Measurements from ENCODE around the gene TMOD4.
A peak's percentile ranks its signal among the peaks of the same experiment; 100 is the strongest.
"Not testable (repeated sequence)": the region's sequence is repeated elsewhere in the genome, so short reads cannot be mapped to it uniquely, and the experiment has no call there.

The TMOD4 gene

DNA sequence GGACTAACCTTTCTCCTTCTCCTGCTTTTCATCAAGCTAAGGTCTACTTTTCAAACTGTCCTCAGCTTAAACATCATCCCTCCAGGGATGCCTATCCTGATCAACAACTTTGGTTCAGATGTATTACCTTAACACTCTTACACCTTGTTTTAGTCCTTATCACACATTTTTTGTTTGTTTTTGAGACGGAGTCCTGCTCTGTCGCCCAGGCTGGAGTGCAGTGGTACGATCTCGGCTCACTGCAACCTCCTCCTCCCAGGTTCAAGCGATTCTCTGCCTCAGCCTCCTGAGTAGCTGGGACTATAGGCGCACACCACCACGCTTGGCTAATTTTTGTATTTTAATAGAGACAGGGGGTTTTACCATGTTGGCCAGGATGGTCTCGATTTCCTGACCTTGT is 12.9 kb upstream of the TMOD4 start:
- no CpG with 5 or more reads among the region's 8 CpGs for WGBS, 2 donors (ENCODE audit: extremely low coverage in 2 of 2, insufficient read length in 2 of 2, insufficient replicate concordance in 1 of 2)
- H3K36me3 ChIP-seq (replicated peaks in 1 of 2; ENCODE audit: control insufficient read depth in 2 of 2, insufficient read depth in 2 of 2, low read length in 2 of 2): peaks cover 12 to 35% of the 10 kb centered on the region in 2 donors
- H3K4me1 ChIP-seq (ENCODE audit: control insufficient read depth in 2 of 2, insufficient read depth in 1 of 2, low read depth in 1 of 2, low read length in 2 of 2); H3K79me1 ChIP-seq (ENCODE audit: low read depth, low read length); H2BK15ac ChIP-seq (ENCODE audit: low read length); H2AK5ac ChIP-seq (ENCODE audit: low read depth, low read length); H3K9me3 ChIP-seq (replicated peaks in 1 of 2; ENCODE audit: control insufficient read depth in 2 of 2, insufficient read depth in 1 of 2, low read depth in 1 of 2, low read length in 2 of 2); H3K4ac ChIP-seq (ENCODE audit: low read length); H2BK12ac ChIP-seq (ENCODE audit: low read length); H3K14ac ChIP-seq (ENCODE audit: low read length); H3K23ac ChIP-seq (ENCODE audit: low read depth, low read length, poor library complexity); H3K27ac ChIP-seq (replicated peaks; ENCODE audit: low read length); H2AFZ ChIP-seq (ENCODE audit: low read length); H4K91ac ChIP-seq (ENCODE audit: low read depth, low read length, poor library complexity); H4K8ac ChIP-seq (ENCODE audit: low read depth, low read length); H3K27me3 ChIP-seq (ENCODE audit: control insufficient read depth in 3 of 3, insufficient read depth in 3 of 3, low read depth in 1 of 3, low read length in 3 of 3); H3K9ac ChIP-seq (ENCODE audit: low read depth, low read length, poor library complexity); H2BK120ac ChIP-seq (ENCODE audit: low read depth, low read length); H3K18ac ChIP-seq (ENCODE audit: low read length); DNase-seq (ENCODE audit: low spot score); H2BK5ac ChIP-seq (ENCODE audit: low read length): not testable (repeated sequence)
- H3K4me3 ChIP-seq (ENCODE audit: low read length in 2 of 2): peak overlapping the region in 1 of 2 donors; percentile 77
- H3K4me2 ChIP-seq (ENCODE audit: insufficient read depth, low read length, poor library complexity, severe bottlenecking): peak overlapping the region; percentile 41

DNA sequence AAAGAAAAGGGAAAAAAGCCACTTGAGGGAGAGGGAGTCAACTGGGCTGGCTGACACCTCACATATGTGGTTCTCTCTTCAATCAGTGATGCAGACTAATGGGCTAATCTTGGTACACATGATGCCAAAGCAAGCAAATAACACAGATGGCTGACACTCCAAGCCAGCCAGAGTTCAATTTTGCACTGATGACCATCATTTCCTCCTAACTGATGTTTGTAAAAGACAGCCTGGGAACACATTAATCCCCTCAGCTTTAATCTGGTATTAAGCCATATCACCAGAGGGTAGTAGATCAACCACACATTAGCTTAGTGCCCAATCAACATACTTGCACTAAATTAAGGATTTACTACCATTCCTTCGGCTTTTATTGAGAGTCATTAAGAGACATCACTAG is 11.4 kb upstream of the TMOD4 start:
- H3K4me3 ChIP-seq (ENCODE audit: low read length in 2 of 2): no peak overlapping the region
- H3K9ac ChIP-seq (ENCODE audit: low read depth, low read length, poor library complexity): no peak overlapping the region
- no peak overlapping the region for H2AK5ac ChIP-seq (ENCODE audit: low read depth, low read length)
- no peak overlapping the region for H3K4me2 ChIP-seq (ENCODE audit: insufficient read depth, low read length, poor library complexity, severe bottlenecking)
- no CpG with 5 or more reads among the region's 1 CpG for WGBS, 2 donors (ENCODE audit: extremely low coverage in 2 of 2, insufficient read length in 2 of 2, insufficient replicate concordance in 1 of 2)
- no peak overlapping the region for H3K4ac ChIP-seq (ENCODE audit: low read length)
- H3K36me3 ChIP-seq (replicated peaks in 1 of 2; ENCODE audit: control insufficient read depth in 2 of 2, insufficient read depth in 2 of 2, low read length in 2 of 2): peaks cover 16 to 48% of the 10 kb centered on the region in 2 donors
- no peaks in the 10 kb centered on the region for H3K79me1 ChIP-seq (ENCODE audit: low read depth, low read length)
- no peak overlapping the region for H3K18ac ChIP-seq (ENCODE audit: low read length)
- peaks cover 0 to 5% of the 10 kb centered on the region in 2 donors for H3K4me1 ChIP-seq (ENCODE audit: control insufficient read depth in 2 of 2, insufficient read depth in 1 of 2, low read depth in 1 of 2, low read length in 2 of 2)
- H2BK15ac ChIP-seq (ENCODE audit: low read length): no peak overlapping the region
- no peak overlapping the region for H2BK5ac ChIP-seq (ENCODE audit: low read length)
- H2AFZ ChIP-seq (ENCODE audit: low read length): no peak overlapping the region
- H3K27me3 ChIP-seq (ENCODE audit: control insufficient read depth in 3 of 3, insufficient read depth in 3 of 3, low read depth in 1 of 3, low read length in 3 of 3): no peaks in the 10 kb centered on the region
- DNase-seq (ENCODE audit: low spot score): no peak
- no peak overlapping the region for H3K23ac ChIP-seq (ENCODE audit: low read depth, low read length, poor library complexity)
- H2BK12ac ChIP-seq (ENCODE audit: low read length): no peak overlapping the region
- H4K8ac ChIP-seq (ENCODE audit: low read depth, low read length): no peak overlapping the region
- no peak overlapping the region for H3K14ac ChIP-seq (ENCODE audit: low read length)
- no peaks in the 10 kb centered on the region for H3K9me3 ChIP-seq (replicated peaks in 1 of 2; ENCODE audit: control insufficient read depth in 2 of 2, insufficient read depth in 1 of 2, low read depth in 1 of 2, low read length in 2 of 2)
- no peak overlapping the region for H3K27ac ChIP-seq (replicated peaks; ENCODE audit: low read length)
- no peak overlapping the region for H4K91ac ChIP-seq (ENCODE audit: low read depth, low read length, poor library complexity)
- no peak overlapping the region for H2BK120ac ChIP-seq (ENCODE audit: low read depth, low read length)

DNA sequence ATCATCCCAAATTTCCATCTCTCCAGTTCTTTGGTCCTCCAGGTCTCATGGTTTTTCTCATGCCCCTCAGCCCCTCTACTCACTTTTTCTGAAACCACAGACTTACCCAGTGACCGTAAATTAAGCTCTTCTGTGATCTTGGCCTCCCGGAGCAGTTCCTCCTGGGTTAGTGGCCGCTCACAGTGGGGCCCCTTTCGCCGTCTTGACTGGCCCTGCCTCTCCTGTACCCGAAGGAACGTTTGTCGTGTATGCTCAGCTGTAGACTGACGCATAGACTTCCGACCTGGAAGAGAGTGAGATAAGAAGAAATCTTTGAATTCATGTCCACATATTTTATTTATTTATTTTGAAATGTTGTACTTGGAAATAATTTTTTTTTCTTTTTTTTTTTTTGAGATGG is 8.4 kb upstream of the TMOD4 start:
- Histone ChIP-seq H2BK12ac (ENCODE audit: low read length) (no peak overlapping the region), H2BK5ac (ENCODE audit: low read length) (no peak overlapping the region), H4K8ac (ENCODE audit: low read depth, low read length) (no peak overlapping the region), H3K27me3 (ENCODE audit: control insufficient read depth in 3 of 3, insufficient read depth in 3 of 3, low read depth in 1 of 3, low read length in 3 of 3) (no peaks in the 10 kb centered on the region), H2BK120ac (ENCODE audit: low read depth, low read length) (no peak overlapping the region), H3K18ac (ENCODE audit: low read length) (no peak overlapping the region), H3K4ac (ENCODE audit: low read length) (no peak overlapping the region), H3K14ac (ENCODE audit: low read length) (no peak overlapping the region), H3K4me1 (ENCODE audit: control insufficient read depth in 2 of 2, insufficient read depth in 1 of 2, low read depth in 1 of 2, low read length in 2 of 2) (peaks cover 0 to 5% of the 10 kb centered on the region in 2 donors), H3K27ac (replicated peaks; ENCODE audit: low read length) (no peak overlapping the region), H4K91ac (ENCODE audit: low read depth, low read length, poor library complexity) (no peak overlapping the region), H3K23ac (ENCODE audit: low read depth, low read length, poor library complexity) (no peak overlapping the region), H2AFZ (ENCODE audit: low read length) (no peak overlapping the region), H3K79me1 (ENCODE audit: low read depth, low read length) (no peaks in the 10 kb centered on the region), H3K4me2 (ENCODE audit: insufficient read depth, low read length, poor library complexity, severe bottlenecking) (no peak overlapping the region), H3K9me3 (replicated peaks in 1 of 2; ENCODE audit: control insufficient read depth in 2 of 2, insufficient read depth in 1 of 2, low read depth in 1 of 2, low read length in 2 of 2) (no peaks in the 10 kb centered on the region), H2BK15ac (ENCODE audit: low read length) (no peak overlapping the region), H2AK5ac (ENCODE audit: low read depth, low read length) (no peak overlapping the region), H3K9ac (ENCODE audit: low read depth, low read length, poor library complexity) (no peak overlapping the region), H3K4me3 (ENCODE audit: low read length in 2 of 2) (no peak overlapping the region), H3K36me3 (replicated peaks in 1 of 2; ENCODE audit: control insufficient read depth in 2 of 2, insufficient read depth in 2 of 2, low read length in 2 of 2) (peaks cover 27 to 76% of the 10 kb centered on the region in 2 donors)
- DNase-seq (ENCODE audit: low spot score): no peak
- no CpG with 5 or more reads among the region's 10 CpGs for WGBS, 2 donors (ENCODE audit: extremely low coverage in 2 of 2, insufficient read length in 2 of 2, insufficient replicate concordance in 1 of 2)

DNA sequence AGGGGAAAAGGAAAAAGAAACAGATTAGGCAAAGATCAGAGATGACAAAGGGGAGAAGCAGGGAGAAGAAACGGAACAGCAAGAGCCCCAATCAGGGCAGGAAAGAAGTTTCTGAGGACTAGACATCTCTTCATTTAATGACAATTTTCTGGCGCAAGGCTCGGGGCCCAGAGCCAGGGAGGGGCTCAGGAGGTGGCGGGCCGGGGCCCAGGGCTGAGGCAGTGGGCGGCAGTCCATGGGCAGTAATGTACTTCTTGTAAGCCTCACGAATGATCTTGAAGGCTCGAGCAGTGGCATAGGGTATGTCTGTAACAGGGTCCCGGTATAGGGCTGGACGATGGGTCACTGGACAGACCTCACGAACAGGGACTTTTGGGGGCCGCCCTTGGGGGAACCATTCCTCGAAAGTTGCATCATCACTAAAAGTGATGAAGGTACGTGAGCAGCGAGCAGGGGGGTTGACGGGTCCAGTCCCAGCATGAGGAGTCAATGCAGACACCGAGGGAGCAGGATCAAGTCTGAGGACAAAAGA is 799 bp upstream of the TMOD4 start:
- Histone ChIP-seq H3K27ac (replicated peaks; ENCODE audit: low read length) (no peak overlapping the region), H2BK5ac (ENCODE audit: low read length) (no peak overlapping the region), H3K4me1 (ENCODE audit: control insufficient read depth in 2 of 2, insufficient read depth in 1 of 2, low read depth in 1 of 2, low read length in 2 of 2) (no peaks in the 10 kb centered on the region), H2BK120ac (ENCODE audit: low read depth, low read length) (no peak overlapping the region), H4K91ac (ENCODE audit: low read depth, low read length, poor library complexity) (no peak overlapping the region), H3K27me3 (ENCODE audit: control insufficient read depth in 3 of 3, insufficient read depth in 3 of 3, low read depth in 1 of 3, low read length in 3 of 3) (no peaks in the 10 kb centered on the region), H3K14ac (ENCODE audit: low read length) (no peak overlapping the region), H2AFZ (ENCODE audit: low read length) (no peak overlapping the region), H2AK5ac (ENCODE audit: low read depth, low read length) (no peak overlapping the region), H3K9ac (ENCODE audit: low read depth, low read length, poor library complexity) (no peak overlapping the region), H3K4ac (ENCODE audit: low read length) (no peak overlapping the region), H3K9me3 (replicated peaks in 1 of 2; ENCODE audit: control insufficient read depth in 2 of 2, insufficient read depth in 1 of 2, low read depth in 1 of 2, low read length in 2 of 2) (no peaks in the 10 kb centered on the region), H2BK15ac (ENCODE audit: low read length) (no peak overlapping the region), H3K23ac (ENCODE audit: low read depth, low read length, poor library complexity) (no peak overlapping the region), H4K8ac (ENCODE audit: low read depth, low read length) (no peak overlapping the region), H3K18ac (ENCODE audit: low read length) (no peak overlapping the region), H3K4me2 (ENCODE audit: insufficient read depth, low read length, poor library complexity, severe bottlenecking) (no peak overlapping the region), H3K4me3 (ENCODE audit: low read length in 2 of 2) (no peak overlapping the region), H3K79me1 (ENCODE audit: low read depth, low read length) (no peaks in the 10 kb centered on the region), H3K36me3 (replicated peaks in 1 of 2; ENCODE audit: control insufficient read depth in 2 of 2, insufficient read depth in 2 of 2, low read length in 2 of 2) (peaks cover 37 to 80% of the 10 kb centered on the region in 2 donors), H2BK12ac (ENCODE audit: low read length) (no peak overlapping the region)
- no peak for DNase-seq (ENCODE audit: low spot score)
- WGBS, 2 donors (ENCODE audit: extremely low coverage in 2 of 2, insufficient read length in 2 of 2, insufficient replicate concordance in 1 of 2): no CpG with 5 or more reads among the region's 17 CpGs

Measured in neuronal stem cell (in vitro differentiated cells).